ENCODE results near the gene GIPC2. TPM values are rescaled to one million over a fixed set of nuclear protein-coding genes. Genes with fewer than 3 reads are reported as not detected.

The GIPC2 gene
- total RNA-seq, 1 donor from 2014 or later: 0.64 TPM

GRCh38 chr1:78045563-78045925, 222 bp upstream of the GIPC2 start:
- TF ChIP-seq CTCF (IDR thresholded peaks at IDR 0.05): no peak

GRCh38 chr1:78047106-78047505, 1.3 kb downstream of the GIPC2 start:
- H3K36me3 ChIP-seq: no peaks in the 10 kb centered on the region
- TF ChIP-seq CTCF (IDR thresholded peaks at IDR 0.05): no peak
- H3K9me3 ChIP-seq: no peaks in the 10 kb centered on the region
- no peaks in the 10 kb centered on the region for H3K27me3 ChIP-seq
- no peak for DNase-seq (ENCODE audit: low spot score in 2 of 2)
- peaks cover 0 to 4% of the 10 kb centered on the region in 2 donors for H3K4me1 ChIP-seq
- peak overlapping the region in 1 of 2 donors; percentile 65 for H3K4me3 ChIP-seq
- intact Hi-C loops (cut with DNase I): loop anchor here (5.0 kb wide), 1 partner anchor 65 kb away; no protein-coding TSS in a partner anchor
- no peak overlapping the region for H3K27ac ChIP-seq

More at GRCh38 chr1:78045563-78045925, 222 bp upstream of the GIPC2 start:
- Histone ChIP-seq H3K27ac (peak overlapping the region; percentile 10 to 28), H3K36me3 (no peaks in the 10 kb centered on the region), H3K9me3 (no peaks in the 10 kb centered on the region), H3K4me3 (peak overlapping the region; percentile 65 to 77), H3K4me1 (peaks cover 0 to 4% of the 10 kb centered on the region in 2 donors), H3K27me3 (no peaks in the 10 kb centered on the region)
- intact Hi-C loops (cut with DNase I): loop anchor here (5.0 kb wide), 1 partner anchor 67 kb away; no protein-coding TSS in a partner anchor
- no peak for DNase-seq (ENCODE audit: low spot score in 2 of 2)

- Histone ChIP-seq H3K4me1 (peaks cover 0 to 4% of the 10 kb centered on the region in 2 donors), H3K27ac (no peak overlapping the region), H3K27me3 (no peaks in the 10 kb centered on the region), H3K9me3 (no peaks in the 10 kb centered on the region), H3K4me3 (no peak overlapping the region), H3K36me3 (no peaks in the 10 kb centered on the region)
- DNase-seq (ENCODE audit: low spot score in 2 of 2): no peak
- TF ChIP-seq CTCF (IDR thresholded peaks at IDR 0.05): no peak
- intact Hi-C loops (cut with DNase I): loop anchor here (5.0 kb wide), 1 partner anchor 65 kb away; no protein-coding TSS in a partner anchor
Observed at GRCh38 chr1:78047631-78048030, 1.9 kb downstream of the GIPC2 start.

- Histone ChIP-seq H3K27ac (no peak overlapping the region), H3K36me3 (no peaks in the 10 kb centered on the region), H3K9me3 (no peaks in the 10 kb centered on the region), H3K4me3 (no peak overlapping the region), H3K27me3 (no peaks in the 10 kb centered on the region), H3K4me1 (peaks cover 0 to 4% of the 10 kb centered on the region in 2 donors)
- no peak for DNase-seq (ENCODE audit: low spot score in 2 of 2)
- TF ChIP-seq CTCF (IDR thresholded peaks at IDR 0.05): no peak
- intact Hi-C loops (cut with DNase I): loop anchor here (5.0 kb wide), 1 partner anchor 64 kb away; no protein-coding TSS in a partner anchor
Observed at GRCh38 chr1:78048446-78048845, 2.7 kb downstream of the GIPC2 start.

- DNase-seq (ENCODE audit: low spot score in 2 of 2): no peak
- H3K9me3 ChIP-seq: no peaks in the 10 kb centered on the region
- intact Hi-C loops (cut with DNase I): loop anchor here (5.0 kb wide), 1 partner anchor 63 kb away; no protein-coding TSS in a partner anchor
- H3K4me3 ChIP-seq: no peak overlapping the region
- H3K4me1 ChIP-seq: peaks cover 0 to 4% of the 10 kb centered on the region in 2 donors
- no peak for TF ChIP-seq CTCF (IDR thresholded peaks at IDR 0.05)
- no peaks in the 10 kb centered on the region for H3K27me3 ChIP-seq
- no peaks in the 10 kb centered on the region for H3K36me3 ChIP-seq
- H3K27ac ChIP-seq: no peak overlapping the region
Observed at GRCh38 chr1:78049396-78049795, 3.6 kb downstream of the GIPC2 start.

GRCh38 chr1:78051005-78051404, 5.2 kb downstream of the GIPC2 start:
- Histone ChIP-seq H3K27ac (no peak overlapping the region), H3K36me3 (no peaks in the 10 kb centered on the region), H3K4me1 (peaks cover 0 to 4% of the 10 kb centered on the region in 2 donors), H3K9me3 (no peaks in the 10 kb centered on the region), H3K27me3 (no peaks in the 10 kb centered on the region), H3K4me3 (no peak overlapping the region)
- no peak for DNase-seq (ENCODE audit: low spot score in 2 of 2)
- no peak for TF ChIP-seq CTCF (IDR thresholded peaks at IDR 0.05)
- intact Hi-C loops (cut with DNase I): no loop called here
